ENCODE results near the gene TRPM5.

- TF ChIP-seq CTCF (IDR thresholded peaks at IDR 0.05) (no peak), POLR2A (IDR thresholded peaks at IDR 0.05) (no peak)
These were observed 18.1 kb downstream of the TRPM5 start for GRCh38 chr11:2426221-2426620.

Data from esophagus squamous epithelium (tissue), 4 donors.